GM10248 (cell line): Measurements from ENCODE around the gene UBL4A.

Experiments used
- CTCF ChIA-PET: fragments of 300-600 bp; sonication (Branson Sonifier 250); formaldehyde crosslinking; extraction: SDS; loops from one replicate; lab custom pipeline; 2021; ENCODE audit warnings: antibody characterized with exemption; lab: Yijun Ruan, JAX
- POLR2A ChIA-PET: fragments of 350-650 bp; sonication (Branson Sonifier 250); formaldehyde crosslinking; extraction: SDS; loops from one replicate; lab custom pipeline; 2020; ENCODE audit warnings: antibody characterized with exemption; lab: Yijun Ruan, JAX
- DNase-seq: peaks from one replicate; pipeline ENCODE4 v3.0.0; 2012; ENCODE audit errors: extremely low spot score
- CTCF ChIP-seq: IDR thresholded peaks from 2 replicates; pipeline ENCODE4 v1.5.1; 2012; ENCODE audit warnings: mild to moderate bottlenecking, low read depth; ENCODE audit errors: extremely low read depth, missing control alignments, control extremely low read depth

The UBL4A gene

GRCh38 chrX:154481911-154482601, 4.4 kb downstream of the UBL4A start:
- ChIA-PET POLR2A (interaction anchor here (0.7 kb wide), 1 partner anchor 16 kb away, joined by 3 read pairs; no protein-coding TSS in a partner anchor), CTCF (no interaction called here)
- DNase-seq: no peak
- TF ChIP-seq CTCF: no peak

- TF ChIP-seq CTCF: no peak
- ChIA-PET CTCF (interaction anchor here (0.7 to 1.5 kb wide), 3 partner anchors 19 to 53 kb away, joined by 3 read pairs; no protein-coding TSS in a partner anchor), POLR2A (no interaction called here)
- DNase-seq: no peak
Observed at GRCh38 chrX:154481195-154481594, 5.2 kb downstream of the UBL4A start.

GRCh38 chrX:154478728-154479622, 7.4 kb downstream of the UBL4A start, which contains the start of gene LAGE3:
TSS of gene LAGE3 (minus strand) at chrX:154479281. CDS start at chrX:154478915, 366 bp downstream.
- TF ChIP-seq CTCF: no peak
- ChIA-PET POLR2A (interaction anchor here (0.6 to 1.0 kb wide), 3 partner anchors 10 to 33 kb away, joined by 3 to 5 read pairs (median 3); partner anchors contain the start of gene SLC10A3), CTCF (no interaction called here)
- DNase-seq: peak; percentile 91

GRCh38 chrX:154477891-154478477, 8.4 kb downstream of the UBL4A start:
- POLR2A ChIA-PET: interaction anchor here (1.0 kb wide), 1 partner anchor 13 kb away, joined by 5 read pairs; the partner anchor contains the start of gene SLC10A3
- DNase-seq: no peak
- no peak for TF ChIP-seq CTCF
- CTCF ChIA-PET: no interaction called here

GRCh38 chrX:154476821-154477220, 9.6 kb downstream of the UBL4A start:
- no peak for DNase-seq
- TF ChIP-seq CTCF: no peak
- CTCF ChIA-PET: interaction anchor here (1.0 kb wide), 1 partner anchor 103 kb away, joined by 3 read pairs; no protein-coding TSS in a partner anchor
- POLR2A ChIA-PET: interaction anchor here (0.7 kb wide), 1 partner anchor 74 kb away, joined by 4 read pairs; no protein-coding TSS in a partner anchor

GRCh38 chrX:154473683-154474082, 12.7 kb downstream of the UBL4A start:
- no peak for DNase-seq
- no peak for TF ChIP-seq CTCF
- ChIA-PET CTCF (no interaction called here), POLR2A (no interaction called here)
